GM11168 (cell line): ENCODE results near the gene C2.
"Not testable (repeated sequence)": the region's sequence is repeated elsewhere in the genome, so short reads cannot be mapped to it uniquely, and the experiment has no call there.

Experiments
- in situ Hi-C: fragments of 300-500 bp; cut with MboI; formaldehyde crosslinking; loops from one replicate; pipeline ENCODE4 v1.12.0; 2022; ENCODE audit warnings: low sequenced_read_pairs; ENCODE audit not compliant: unreplicated experiment

C2 gene

GRCh38 chr6:31971993-31972708 is 44.6 kb downstream of the C2 start, which contains the start of gene DXO:
DXO (minus strand) TSS chr6:31972138; CDS start chr6:31971675, 463 bp downstream.
- in situ Hi-C loops: no loop called here

- in situ Hi-C loops: no loop called here
These were observed 45.3 kb downstream of the C2 start for GRCh38 chr6:31972709-31973350.

GRCh38 chr6:31976065-31976464 is 48.5 kb downstream of the C2 start:
- in situ Hi-C loops: not testable (repeated sequence)

- in situ Hi-C loops: no loop called here
These were observed 50.4 kb downstream of the C2 start for GRCh38 chr6:31977816-31978431.

GRCh38 chr6:31978831-31979230 is 51.3 kb downstream of the C2 start:
- in situ Hi-C loops: no loop called here

- in situ Hi-C loops: no loop called here
These were observed 51.9 kb downstream of the C2 start for GRCh38 chr6:31979238-31979898.

- in situ Hi-C loops: not testable (repeated sequence)
These were observed 52.8 kb downstream of the C2 start for GRCh38 chr6:31980195-31980876.

- in situ Hi-C loops: not testable (repeated sequence)
These were observed 53.5 kb downstream of the C2 start for GRCh38 chr6:31980998-31981397.

GRCh38 chr6:31981744-31982143 is 54.2 kb downstream of the C2 start, which contains the start of gene C4A:
C4A (plus strand) TSS chr6:31982057; CDS start chr6:31982108, 51 bp downstream.
- in situ Hi-C loops: not testable (repeated sequence)

- in situ Hi-C loops: not testable (repeated sequence)
These were observed 61.8 kb downstream of the C2 start for GRCh38 chr6:31989363-31989762.

- in situ Hi-C loops: not testable (repeated sequence)
These were observed 66.9 kb downstream of the C2 start for GRCh38 chr6:31994421-31994820.
